HCT116 (cell line): ENCODE data around the gene NR2C2AP. TPM values are rescaled to one million over a fixed set of nuclear protein-coding genes. Genes with fewer than 3 reads are reported as not detected.

Experiments used
- ATAC-seq: fragments of 200-7000 bp; cut with Tn5 transposase; 2 replicates; pipeline ENCODE4 v1.9.1; 2020; ENCODE audit warnings: mild to moderate bottlenecking, moderate library complexity
- BruUV-seq: library from RNA; stranded (reverse); fragments of 400-500 nt; replicated peaks from 2 replicates; lab custom pipeline; 2021; lab: Mats Ljungman, UMichigan
- CTCF ChIA-PET: fragments of 300-600 bp; sonication (Branson Sonifier 250); formaldehyde crosslinking; loops from one replicate; lab custom pipeline; 2021; ENCODE audit warnings: antibody characterized with exemption; lab: Charles Lee
- POLR2A ChIA-PET: fragments of 300-600, 350-600 bp; sonication (Branson Sonifier 250); formaldehyde crosslinking; loops from one replicate; lab custom pipeline; 2021; ENCODE audit warnings: antibody characterized with exemption; lab: Charles Lee
- RAD21 ChIA-PET, 2 experiments: fragments of 300-600 bp; sonication (Branson Sonifier 250); formaldehyde crosslinking; loops; one replicate each; lab custom pipeline; 2023; ENCODE audit warnings: low total read pairs in 2 of 2; ENCODE audit not compliant: uncharacterized antibody in 2 of 2, unreplicated experiment in 2 of 2, low non-redundant PET in 1 of 2; lab: Charles Lee
- DNase-seq: peaks from one replicate; pipeline ENCODE4 v3.0.0-alpha.2; 2010; ENCODE audit warnings: low read depth, low spot score
- H2AFZ ChIP-seq: fragments of 200-600 bp; shearing (Covaris generic), sonication (generic); 2 replicates; pipeline ENCODE4 v1.6.1; 2017; ENCODE audit warnings: low read depth, mixed run types, mixed read lengths, antibody characterized with exemption, low read length; ENCODE audit not compliant: poor library complexity, severe bottlenecking
- H3K27ac ChIP-seq: 2 replicates; pipeline ENCODE4 v1.5.1; 2012; ENCODE audit warnings: low read depth, low read length
- H3K27me3 ChIP-seq: fragments of 200-600 bp; sonication (generic); 2 replicates; pipeline ENCODE4 v1.6.1; 2016; ENCODE audit warnings: mixed run types, low read length, mixed read lengths; ENCODE audit not compliant: insufficient read depth
- H3K36me3 ChIP-seq, 2 experiments: fragments of 200-500 bp in 1 of 2; fragments of 200-600 bp in 1 of 2; sonication (Bioruptor generic) in 1 of 2; sonication (generic) in 1 of 2; 2 replicates each; pipeline versions ENCODE4 v1.5.1 to v1.6.1; 2014 to 2016; ENCODE audit warnings: low read length in 2 of 2, inconsistent platforms in 1 of 2, mixed read lengths in 1 of 2, mixed run types in 1 of 2; ENCODE audit not compliant: insufficient read depth in 2 of 2, control insufficient read depth in 1 of 2
- H3K4me1 ChIP-seq, 2 experiments: fragments of 200-600 bp in 1 of 2; sonication (generic) in 1 of 2; 2 replicates each; pipeline versions ENCODE4 v1.5.1 to v1.6.1; 2012 to 2017; ENCODE audit warnings: low read length in 2 of 2, inconsistent platforms in 1 of 2, mild to moderate bottlenecking in 1 of 2, mixed read lengths in 1 of 2, mixed run types in 1 of 2, moderate library complexity in 1 of 2; ENCODE audit not compliant: insufficient read depth in 2 of 2, control insufficient read depth in 1 of 2
- H3K4me2 ChIP-seq: fragments of 200-600 bp; sonication (generic); 2 replicates; pipeline ENCODE4 v1.6.1; 2017; ENCODE audit warnings: mixed run types, low read length, mixed read lengths
- H3K4me3 ChIP-seq, 2 experiments: fragments of 200-600 bp in 1 of 2; sonication (generic) in 1 of 2; replicated peaks in 1 of 2; 2 replicates each; pipeline ENCODE4 v1.5.1; 2011 to 2016; ENCODE audit warnings: low read length in 2 of 2, control low read depth in 1 of 2, low read depth in 1 of 2, mild to moderate bottlenecking in 1 of 2, mixed read lengths in 1 of 2, mixed run types in 1 of 2
- H3K79me2 ChIP-seq: fragments of 200-600 bp; sonication (generic); 2 replicates; pipeline ENCODE4 v1.6.1; 2017; ENCODE audit warnings: mild to moderate bottlenecking, mixed run types, low read length, moderate library complexity, mixed read lengths; ENCODE audit not compliant: insufficient read depth
- H3K9ac ChIP-seq: fragments of 200-600 bp; sonication (generic); 2 replicates; pipeline ENCODE4 v1.6.1; 2016; ENCODE audit warnings: low read length, mixed read lengths
- H3K9me2 ChIP-seq: fragments of 200-600 bp; sonication (generic), shearing (Covaris generic); 2 replicates; pipeline ENCODE4 v1.6.1; 2017; ENCODE audit warnings: mixed run types, mild to moderate bottlenecking, moderate library complexity; ENCODE audit not compliant: insufficient read depth
- H3K9me3 ChIP-seq, 2 experiments: fragments of 200-500 bp in 1 of 2; fragments of 200-600 bp in 1 of 2; sonication (Bioruptor generic) in 1 of 2; sonication (generic) in 1 of 2; 2 replicates each; pipeline ENCODE4 v1.6.1; 2014 to 2017; ENCODE audit warnings: low read length in 2 of 2, mixed read lengths in 2 of 2, inconsistent platforms in 1 of 2, low read depth in 1 of 2, mild to moderate bottlenecking in 1 of 2, mixed run types in 1 of 2, moderate library complexity in 1 of 2; ENCODE audit not compliant: control insufficient read depth in 1 of 2, insufficient read depth in 1 of 2
- H4K20me1 ChIP-seq: fragments of 200-600 bp; sonication (generic), shearing (Covaris generic); 2 replicates; pipeline ENCODE4 v1.6.1; 2017; ENCODE audit warnings: mixed run types, mild to moderate bottlenecking, moderate library complexity; ENCODE audit not compliant: insufficient read depth
- CBX3 ChIP-seq: IDR thresholded peaks from 2 replicates; pipeline ENCODE4 v1.6.1; 2012; ENCODE audit warnings: low read depth
- CTCF ChIP-seq, 3 experiments: fragments of 200-600 bp in 1 of 3; sonication (generic) in 1 of 3; IDR thresholded peaks in 2 of 3; conservative IDR thresholded peaks in 1 of 3; 2 replicates each; pipeline ENCODE4 v1.5.1; 2012 to 2017; ENCODE audit warnings: low read depth in 2 of 3, low read length in 2 of 3, antibody characterized with exemption in 1 of 3, borderline replicate concordance in 1 of 3, control low read depth in 1 of 3, mild to moderate bottlenecking in 1 of 3, mixed read lengths in 1 of 3, mixed run types in 1 of 3, moderate library complexity in 1 of 3; ENCODE audit not compliant: insufficient read depth in 1 of 3
- ELF1 ChIP-seq: IDR thresholded peaks from 2 replicates; pipeline ENCODE4 v1.6.1; 2012; ENCODE audit warnings: low read depth, borderline replicate concordance
- EZH2 ChIP-seq: fragments of 200-600 bp; sonication (generic); IDR thresholded peaks from 2 replicates; pipeline ENCODE4 v1.6.1; 2017; ENCODE audit warnings: antibody characterized with exemption, mixed run types
- FOSL1 ChIP-seq: IDR thresholded peaks from 2 replicates; pipeline ENCODE4 v1.6.1; 2012; ENCODE audit warnings: low read depth
- JUND ChIP-seq: IDR thresholded peaks from 2 replicates; pipeline ENCODE4 v1.6.1; 2012
- POLR2A ChIP-seq: IDR thresholded peaks from 2 replicates; pipeline ENCODE4 v1.7.0; 2011; ENCODE audit warnings: borderline replicate concordance; ENCODE audit not compliant: insufficient read depth, insufficient read length; ENCODE audit errors: extremely low read depth
- POLR2AphosphoS5 ChIP-seq: IDR thresholded peaks from 2 replicates; pipeline ENCODE4 v1.6.1; 2011; ENCODE audit warnings: mild to moderate bottlenecking, low read depth, low read length, moderate library complexity
- RAD21 ChIP-seq: IDR thresholded peaks from 2 replicates; pipeline ENCODE4 v1.6.1; 2012; ENCODE audit warnings: low read depth, mild to moderate bottlenecking
- SIN3A ChIP-seq: IDR thresholded peaks from 2 replicates; pipeline ENCODE4 v1.6.1; 2012; ENCODE audit warnings: low read depth
- SP1 ChIP-seq: IDR thresholded peaks from 2 replicates; pipeline ENCODE4 v1.6.1; 2012; ENCODE audit warnings: low read depth
- SRF ChIP-seq: IDR thresholded peaks from 2 replicates; pipeline ENCODE4 v1.6.1; 2012; ENCODE audit warnings: low read depth
- TCF7L2 ChIP-seq: IDR thresholded peaks from 2 replicates; pipeline ENCODE4 v1.7.0; 2011; ENCODE audit warnings: borderline replicate concordance, inconsistent platforms; ENCODE audit not compliant: insufficient read depth, insufficient read length; ENCODE audit errors: extremely low read depth
- YY1 ChIP-seq: IDR thresholded peaks from 2 replicates; pipeline ENCODE4 v1.6.1; 2011; ENCODE audit warnings: low read length, low read depth, moderate library complexity, mild to moderate bottlenecking; ENCODE audit not compliant: insufficient replicate concordance; ENCODE audit errors: extremely low read depth
- ZBTB33 ChIP-seq: IDR thresholded peaks from 2 replicates; pipeline ENCODE4 v1.6.1; 2011; ENCODE audit warnings: mild to moderate bottlenecking, low read length, moderate library complexity; ENCODE audit not compliant: insufficient replicate concordance; ENCODE audit errors: extremely low read depth
- ZFX ChIP-seq: fragments of 450-650 bp; IDR thresholded peaks from 2 replicates; pipeline ENCODE4 v1.6.1; 2017
- ZNF274 ChIP-seq: fragments of 200-500 bp; sonication (Bioruptor generic); IDR thresholded peaks from 2 replicates; pipeline ENCODE4 v1.6.1; 2014; ENCODE audit warnings: mild to moderate bottlenecking, low read depth, low read length, inconsistent platforms
- intact Hi-C: fragments of 100-400 bp; cut with micrococcal nuclease; formaldehyde crosslinking; loops from 2 replicates; pipeline ENCODE4 v1.10.0; 2022
- total RNA-seq: library from RNA; stranded (reverse); gene quantifications from one replicate; pipeline ENCODE4 v1.2.1, GENCODE V29; 2021; ENCODE audit not compliant: unreplicated experiment
- TF ChIP-seq, protein P1 (sequence below): IDR thresholded peaks from 2 replicates; pipeline ENCODE4 v1.6.1; 2012; ENCODE audit warnings: low read depth
- TF ChIP-seq, protein P2 (sequence below): IDR thresholded peaks from 2 replicates; pipeline ENCODE4 v1.6.1; 2012
- TF ChIP-seq, protein P3 (sequence below): IDR thresholded peaks from 2 replicates; pipeline ENCODE4 v1.6.1; 2012

The NR2C2AP gene
- total RNA-seq, 1 experiment from 2014 or later = 45.3 TPM

DNA sequence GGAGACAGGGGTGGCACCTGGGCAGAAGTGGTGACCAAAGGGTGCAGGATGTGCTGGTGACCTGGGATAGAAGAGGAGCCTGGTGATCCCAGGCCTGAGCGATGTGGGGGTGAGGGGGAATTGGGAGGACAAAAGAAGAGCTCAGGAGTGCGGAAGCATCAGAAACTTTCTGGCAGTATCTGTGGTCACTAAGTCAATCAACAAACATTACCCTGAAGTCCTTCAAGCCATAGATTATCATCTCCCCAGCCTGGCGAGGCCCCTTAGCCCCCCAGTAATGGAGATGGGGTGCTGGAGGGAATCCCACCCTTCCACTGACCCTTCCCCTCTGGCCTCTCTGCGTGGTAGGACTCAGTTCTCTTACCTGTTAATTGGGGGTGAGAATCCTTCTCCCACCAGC lies 43.7 kb downstream of the NR2C2AP start:
- CTCF ChIA-PET = no interaction called here
- DNase-seq (no peak), ATAC-seq (no peak)
- Histone ChIP-seq H3K4me2 (no peak overlapping the region), H3K27ac (no peak overlapping the region), H3K4me3 (no peak overlapping the region), H3K9ac (no peak overlapping the region), H3K9me2 (no peaks in the 10 kb centered on the region), H3K79me2 (no peaks in the 10 kb centered on the region), H2AFZ (no peak overlapping the region), H3K9me3 (no peaks in the 10 kb centered on the region), H3K4me1 (no peaks in the 10 kb centered on the region), H3K27me3 (no peaks in the 10 kb centered on the region), H4K20me1 (no peaks in the 10 kb centered on the region), H3K36me3 (no peaks in the 10 kb centered on the region)
- intact Hi-C loops = no loop called here
- TF ChIP-seq, protein P1, sequence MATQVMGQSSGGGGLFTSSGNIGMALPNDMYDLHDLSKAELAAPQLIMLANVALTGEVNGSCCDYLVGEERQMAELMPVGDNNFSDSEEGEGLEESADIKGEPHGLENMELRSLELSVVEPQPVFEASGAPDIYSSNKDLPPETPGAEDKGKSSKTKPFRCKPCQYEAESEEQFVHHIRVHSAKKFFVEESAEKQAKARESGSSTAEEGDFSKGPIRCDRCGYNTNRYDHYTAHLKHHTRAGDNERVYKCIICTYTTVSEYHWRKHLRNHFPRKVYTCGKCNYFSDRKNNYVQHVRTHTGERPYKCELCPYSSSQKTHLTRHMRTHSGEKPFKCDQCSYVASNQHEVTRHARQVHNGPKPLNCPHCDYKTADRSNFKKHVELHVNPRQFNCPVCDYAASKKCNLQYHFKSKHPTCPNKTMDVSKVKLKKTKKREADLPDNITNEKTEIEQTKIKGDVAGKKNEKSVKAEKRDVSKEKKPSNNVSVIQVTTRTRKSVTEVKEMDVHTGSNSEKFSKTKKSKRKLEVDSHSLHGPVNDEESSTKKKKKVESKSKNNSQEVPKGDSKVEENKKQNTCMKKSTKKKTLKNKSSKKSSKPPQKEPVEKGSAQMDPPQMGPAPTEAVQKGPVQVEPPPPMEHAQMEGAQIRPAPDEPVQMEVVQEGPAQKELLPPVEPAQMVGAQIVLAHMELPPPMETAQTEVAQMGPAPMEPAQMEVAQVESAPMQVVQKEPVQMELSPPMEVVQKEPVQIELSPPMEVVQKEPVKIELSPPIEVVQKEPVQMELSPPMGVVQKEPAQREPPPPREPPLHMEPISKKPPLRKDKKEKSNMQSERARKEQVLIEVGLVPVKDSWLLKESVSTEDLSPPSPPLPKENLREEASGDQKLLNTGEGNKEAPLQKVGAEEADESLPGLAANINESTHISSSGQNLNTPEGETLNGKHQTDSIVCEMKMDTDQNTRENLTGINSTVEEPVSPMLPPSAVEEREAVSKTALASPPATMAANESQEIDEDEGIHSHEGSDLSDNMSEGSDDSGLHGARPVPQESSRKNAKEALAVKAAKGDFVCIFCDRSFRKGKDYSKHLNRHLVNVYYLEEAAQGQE = no peak
- TF ChIP-seq TCF7L2 (no peak), POLR2A (no peak), SP1 (no peak), CBX3 (no peak), POLR2AphosphoS5 (no peak), ZNF274 (no peak), EZH2 (no peak), ELF1 (no peak), JUND (no peak), CTCF (IDR thresholded peaks at IDR 0.05 in 2 of 3, conservative IDR thresholded peaks at IDR 0.05 in 1 of 3; ENCODE audit: borderline replicate concordance in 1 of 3, insufficient read depth in 1 of 3, low read depth in 2 of 3, low read length in 2 of 3) (no peak), ZBTB33 (no peak), ZFX (no peak), YY1 (no peak), RAD21 (no peak), FOSL1 (no peak), SRF (no peak), SIN3A (no peak)
- TF ChIP-seq, protein P2, sequence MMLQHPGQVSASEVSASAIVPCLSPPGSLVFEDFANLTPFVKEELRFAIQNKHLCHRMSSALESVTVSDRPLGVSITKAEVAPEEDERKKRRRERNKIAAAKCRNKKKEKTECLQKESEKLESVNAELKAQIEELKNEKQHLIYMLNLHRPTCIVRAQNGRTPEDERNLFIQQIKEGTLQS = no peak
- TF ChIP-seq, protein P3, sequence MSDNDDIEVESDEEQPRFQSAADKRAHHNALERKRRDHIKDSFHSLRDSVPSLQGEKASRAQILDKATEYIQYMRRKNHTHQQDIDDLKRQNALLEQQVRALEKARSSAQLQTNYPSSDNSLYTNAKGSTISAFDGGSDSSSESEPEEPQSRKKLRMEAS = no peak
- RAD21 ChIA-PET = no interaction called here
- no TSS peak for BruUV-seq
- POLR2A ChIA-PET = no interaction called here
